Upper lobe of left lung (tissue), 6 donors: ENCODE results near the gene IFNG. TPM values are rescaled to one million over a fixed set of nuclear protein-coding genes. Genes with fewer than 3 reads are reported as not detected.

Experiments
- ATAC-seq, 2 donors: fragments of 200-7000 bp; cut with Tn5 transposase; one replicate each; pipeline ENCODE4 v1.9.1; 2022; ENCODE audit warnings: mild to moderate bottlenecking in 2 of 2, moderate library complexity in 2 of 2; ENCODE audit not compliant: low FRiP score in 2 of 2
- DNase-seq, 2 donors: peaks; one replicate each; pipeline ENCODE4 v3.0.0-alpha.2; 2019 to 2020
- H3K27ac ChIP-seq, 4 donors: fragments of 200-600 bp; sonication (generic); one replicate each; pipeline ENCODE4 v1.5.1; 2016 to 2019
- H3K27me3 ChIP-seq, 4 donors: fragments of 200-600 bp; sonication (generic); one replicate each; pipeline ENCODE4 v1.5.1; 2017 to 2019
- H3K36me3 ChIP-seq, 4 donors: fragments of 200-600 bp; sonication (generic); one replicate each; pipeline ENCODE4 v1.5.1; 2016 to 2019
- H3K4me1 ChIP-seq, 4 donors: fragments of 200-600 bp; sonication (generic); one replicate each; pipeline ENCODE4 v1.5.1; 2018 to 2019
- H3K4me3 ChIP-seq, 4 donors: fragments of 200-600 bp; sonication (generic); one replicate each; pipeline ENCODE4 v1.5.1; 2017 to 2019; ENCODE audit warnings: mild to moderate bottlenecking in 2 of 4, moderate library complexity in 1 of 4
- H3K9me3 ChIP-seq, 4 donors: fragments of 200-600 bp; sonication (generic); one replicate each; pipeline ENCODE4 v1.5.1; 2018 to 2019
- EP300 ChIP-seq, 4 donors: sonication (generic); formaldehyde crosslinking; IDR thresholded peaks; one replicate each; pipeline ENCODE4 v1.5.1; 2017; ENCODE audit warnings: antibody characterized with exemption in 4 of 4, control low read depth in 2 of 4
- POLR2A ChIP-seq, 4 donors: fragments of 450-650 bp; IDR thresholded peaks; one replicate each; pipeline ENCODE4 v1.5.1; 2016 to 2017; ENCODE audit warnings: antibody characterized with exemption in 4 of 4, mild to moderate bottlenecking in 2 of 4
- POLR2AphosphoS5 ChIP-seq, 2 donors: sonication (generic); formaldehyde crosslinking; IDR thresholded peaks; one replicate each; pipeline ENCODE4 v1.5.1; 2017; ENCODE audit warnings: antibody characterized with exemption in 2 of 2
- WGBS, 2 donors: methylation state at CpG; one replicate each; pipeline ENCODE4 v1.1.5; 2017 to 2018; 5-methylcytosine and 5-hydroxymethylcytosine counted together
- total RNA-seq, 6 donors: library from RNA; depleted of rRNA in 4 of 6; stranded (reverse); fragments of >200 nt in 4 of 6; gene quantifications; one replicate each; pipeline versions ENCODE4 v1.1.0 to v1.2.1, GENCODE V29; 2016 to 2021
- TF ChIP-seq, protein P1 (sequence below), 6 experiments: fragments of 450-650 bp in 4 of 6; fragments of 200-600 bp in 2 of 6; sonication (generic) in 2 of 6; IDR thresholded peaks; one replicate each; pipeline ENCODE4 v1.5.1; 2016 to 2019; ENCODE audit warnings: antibody characterized with exemption in 6 of 6
- donor health status: DM: no; HTN: no; CAD: no; lungs with moderate emphysema.
- donor health status: DM: no; HTN: yes; CAD: no; lungs with severe emphysema.

IFNG gene
- total RNA-seq, 6 donors from 2014 or later: 0.54 to 0.57 TPM; not detected in 4

DNA sequence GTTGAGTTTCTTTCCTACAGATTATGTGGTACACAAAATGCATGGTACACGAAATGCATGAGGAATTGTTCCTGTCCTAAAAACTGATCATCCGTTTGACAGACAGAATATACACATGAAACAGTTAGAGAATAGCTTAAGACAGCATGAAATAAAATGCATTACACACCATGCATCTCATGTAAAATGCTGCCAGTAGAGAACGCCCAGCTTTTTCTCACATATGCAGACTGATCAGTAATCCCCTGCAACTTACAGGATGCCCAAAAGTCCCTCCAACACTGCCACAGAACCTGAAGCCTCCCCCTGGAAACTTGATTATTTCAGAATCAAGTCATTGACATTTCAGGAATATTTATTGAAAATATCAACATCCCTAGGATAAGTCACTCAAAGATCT is 24.0 kb downstream of the IFNG start:
- 77 to 84% methylated on average over 3 of the region's 3 CpGs for WGBS, 2 donors
- TF ChIP-seq POLR2A (IDR thresholded peaks at IDR 0.05): no peak
- no peak for TF ChIP-seq EP300 (IDR thresholded peaks at IDR 0.05)
- no peak for TF ChIP-seq POLR2AphosphoS5 (IDR thresholded peaks at IDR 0.05)
- TF ChIP-seq, protein P1, sequence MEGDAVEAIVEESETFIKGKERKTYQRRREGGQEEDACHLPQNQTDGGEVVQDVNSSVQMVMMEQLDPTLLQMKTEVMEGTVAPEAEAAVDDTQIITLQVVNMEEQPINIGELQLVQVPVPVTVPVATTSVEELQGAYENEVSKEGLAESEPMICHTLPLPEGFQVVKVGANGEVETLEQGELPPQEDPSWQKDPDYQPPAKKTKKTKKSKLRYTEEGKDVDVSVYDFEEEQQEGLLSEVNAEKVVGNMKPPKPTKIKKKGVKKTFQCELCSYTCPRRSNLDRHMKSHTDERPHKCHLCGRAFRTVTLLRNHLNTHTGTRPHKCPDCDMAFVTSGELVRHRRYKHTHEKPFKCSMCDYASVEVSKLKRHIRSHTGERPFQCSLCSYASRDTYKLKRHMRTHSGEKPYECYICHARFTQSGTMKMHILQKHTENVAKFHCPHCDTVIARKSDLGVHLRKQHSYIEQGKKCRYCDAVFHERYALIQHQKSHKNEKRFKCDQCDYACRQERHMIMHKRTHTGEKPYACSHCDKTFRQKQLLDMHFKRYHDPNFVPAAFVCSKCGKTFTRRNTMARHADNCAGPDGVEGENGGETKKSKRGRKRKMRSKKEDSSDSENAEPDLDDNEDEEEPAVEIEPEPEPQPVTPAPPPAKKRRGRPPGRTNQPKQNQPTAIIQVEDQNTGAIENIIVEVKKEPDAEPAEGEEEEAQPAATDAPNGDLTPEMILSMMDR (IDR thresholded peaks at IDR 0.05): no peak
- Histone ChIP-seq H3K4me1 (no peaks in the 10 kb centered on the region), H3K4me3 (no peak overlapping the region), H3K9me3 (peaks cover 0 to 5% (median 0%) of the 10 kb centered on the region in 4 donors), H3K36me3 (no peaks in the 10 kb centered on the region), H3K27ac (no peak overlapping the region), H3K27me3 (no peaks in the 10 kb centered on the region)
- ATAC-seq: no peak
- DNase-seq: no peak

DNA sequence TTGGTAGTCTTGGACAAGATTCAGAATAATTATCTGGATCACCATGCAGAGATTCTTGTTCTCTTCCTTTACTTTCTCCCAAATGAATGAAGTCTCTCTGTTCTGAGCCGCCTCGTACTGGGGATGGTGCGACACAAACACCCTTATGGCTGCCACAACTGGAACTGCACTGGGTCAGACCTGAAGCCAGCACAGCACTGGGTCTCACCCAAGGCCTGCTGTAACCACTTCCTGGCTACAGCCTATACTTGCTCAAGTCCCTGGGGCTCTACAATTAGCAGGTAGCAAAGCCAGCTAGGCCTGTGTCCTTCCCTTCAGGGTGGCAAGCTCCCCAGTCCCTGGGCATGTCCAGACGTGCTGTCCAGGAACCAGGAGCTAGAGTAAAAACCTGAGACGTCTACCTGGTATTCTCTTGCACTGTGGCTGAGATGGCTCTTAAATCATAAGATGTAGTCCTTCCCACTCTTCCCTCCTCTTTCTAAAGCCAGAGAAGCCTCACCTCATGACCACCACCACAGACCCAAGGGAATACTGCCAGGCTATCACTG is 27.6 kb downstream of the IFNG start:
- H3K36me3 ChIP-seq: no peaks in the 10 kb centered on the region
- 80 to 82% methylated on average over 5 of the region's 5 CpGs for WGBS, 2 donors
- TF ChIP-seq, protein P1 (IDR thresholded peaks at IDR 0.05): no peak
- no peak for TF ChIP-seq POLR2A (IDR thresholded peaks at IDR 0.05)
- TF ChIP-seq POLR2AphosphoS5 (IDR thresholded peaks at IDR 0.05): no peak
- TF ChIP-seq EP300 (IDR thresholded peaks at IDR 0.05): no peak
- H3K4me1 ChIP-seq: no peaks in the 10 kb centered on the region
- no peak overlapping the region for H3K4me3 ChIP-seq
- no peak for DNase-seq
- no peak for ATAC-seq
- peaks cover 0 to 16% (median 4%) of the 10 kb centered on the region in 4 donors for H3K9me3 ChIP-seq
- H3K27me3 ChIP-seq: no peaks in the 10 kb centered on the region
- H3K27ac ChIP-seq: no peak overlapping the region

DNA sequence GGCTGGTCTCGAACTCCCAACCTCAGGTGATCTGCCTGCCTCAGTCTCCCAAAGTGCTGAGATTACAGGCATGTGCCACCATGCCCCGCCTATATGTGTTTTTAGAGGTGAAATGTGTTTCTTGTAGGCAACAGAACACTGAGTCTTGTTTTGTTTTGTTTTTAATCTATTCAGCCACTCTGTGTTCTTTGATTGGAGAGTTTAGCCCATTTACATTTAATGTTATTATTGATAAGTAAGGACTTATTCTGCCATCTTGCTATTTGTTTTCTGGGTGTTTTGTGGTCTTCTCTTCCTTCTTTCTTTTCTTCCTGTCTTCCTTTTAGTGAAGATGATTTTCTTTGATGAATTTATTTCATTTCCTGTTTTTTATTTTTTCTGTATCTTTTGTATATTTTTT is 29.6 kb downstream of the IFNG start:
- Histone ChIP-seq H3K4me1 (no peaks in the 10 kb centered on the region), H3K27ac (no peak overlapping the region), H3K27me3 (no peaks in the 10 kb centered on the region), H3K36me3 (no peaks in the 10 kb centered on the region), H3K9me3 (peaks cover 0 to 16% (median 4%) of the 10 kb centered on the region in 4 donors), H3K4me3 (no peak overlapping the region)
- no peak for ATAC-seq
- WGBS, 2 donors: 87 to 94% methylated on average over 2 of the region's 2 CpGs
- DNase-seq: no peak
- TF ChIP-seq, protein P1 (IDR thresholded peaks at IDR 0.05): no peak
- no peak for TF ChIP-seq POLR2AphosphoS5 (IDR thresholded peaks at IDR 0.05)
- TF ChIP-seq EP300 (IDR thresholded peaks at IDR 0.05): no peak
- no peak for TF ChIP-seq POLR2A (IDR thresholded peaks at IDR 0.05)

DNA sequence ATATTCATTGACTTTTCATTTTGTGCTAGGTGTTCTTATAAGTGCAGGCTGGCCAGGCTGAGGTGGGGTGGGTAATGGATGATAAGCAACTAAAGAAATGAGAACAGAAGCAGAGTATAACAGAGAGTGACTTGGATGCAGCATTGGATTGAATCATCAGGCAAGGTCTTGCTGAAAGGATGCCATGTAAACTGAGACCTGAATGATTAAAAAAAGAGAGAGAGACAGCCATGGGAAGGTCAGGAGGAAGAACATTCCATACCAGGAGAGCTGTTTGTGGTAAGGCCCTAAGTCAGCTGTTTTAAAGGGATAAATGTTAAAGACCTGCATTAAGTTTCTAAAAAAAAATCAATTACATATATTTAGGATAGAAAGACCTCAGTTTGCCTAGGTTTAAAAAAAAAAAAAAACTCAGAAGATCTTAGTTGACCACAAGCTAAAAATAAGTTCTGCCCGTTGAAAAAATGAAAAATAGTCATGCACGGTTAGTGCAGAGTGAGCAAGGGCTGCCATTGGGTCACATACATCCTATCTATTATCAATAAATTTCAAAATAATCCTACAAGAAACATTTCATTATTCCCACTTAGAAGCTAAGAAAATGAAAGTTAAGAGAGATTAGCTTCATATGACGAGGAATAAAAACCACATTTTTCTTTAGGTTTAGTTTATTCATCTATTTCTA is 37.2 kb downstream of the IFNG start:
- no peak for DNase-seq
- H3K9me3 ChIP-seq: peaks cover 0 to under 1% (median 0%) of the 10 kb centered on the region in 4 donors
- no peak overlapping the region for H3K27ac ChIP-seq
- TF ChIP-seq POLR2A (IDR thresholded peaks at IDR 0.05): no peak
- TF ChIP-seq EP300 (IDR thresholded peaks at IDR 0.05): no peak
- TF ChIP-seq POLR2AphosphoS5 (IDR thresholded peaks at IDR 0.05): no peak
- TF ChIP-seq, protein P1 (IDR thresholded peaks at IDR 0.05): no peak
- 69 to 72% methylated on average over 3 of the region's 3 CpGs for WGBS, 2 donors
- ATAC-seq: no peak
- H3K4me3 ChIP-seq: no peak overlapping the region
- no peaks in the 10 kb centered on the region for H3K36me3 ChIP-seq
- no peaks in the 10 kb centered on the region for H3K27me3 ChIP-seq
- no peaks in the 10 kb centered on the region for H3K4me1 ChIP-seq

DNA sequence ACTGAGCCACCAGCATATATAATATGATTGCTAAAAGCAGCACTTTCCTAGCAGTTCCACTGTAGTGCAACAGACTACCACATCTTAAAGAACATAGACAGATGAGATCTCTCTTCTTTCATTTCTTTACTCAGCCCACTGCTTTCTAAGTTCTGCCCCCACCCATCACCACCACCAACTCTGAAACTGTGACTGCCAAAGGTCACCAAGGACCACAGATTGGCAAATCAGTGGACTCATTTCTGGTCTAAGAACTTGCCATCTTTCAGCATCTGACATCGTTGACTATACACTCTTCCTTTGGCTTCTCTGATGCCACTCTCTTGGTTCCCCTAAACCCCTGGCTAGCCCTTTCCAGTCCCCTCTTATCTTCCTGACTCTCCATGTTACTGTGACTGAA is 38.4 kb downstream of the IFNG start:
- Histone ChIP-seq H3K4me3 (no peak overlapping the region), H3K27me3 (no peaks in the 10 kb centered on the region), H3K36me3 (no peaks in the 10 kb centered on the region), H3K27ac (no peak overlapping the region), H3K4me1 (no peaks in the 10 kb centered on the region), H3K9me3 (no peaks in the 10 kb centered on the region)
- DNase-seq: no peak
- ATAC-seq: no peak
- 87 to 91% methylated on average over 1 of the region's 1 CpG for WGBS, 2 donors
- TF ChIP-seq POLR2AphosphoS5 (IDR thresholded peaks at IDR 0.05) (no peak), POLR2A (IDR thresholded peaks at IDR 0.05) (no peak)
- TF ChIP-seq, protein P1 (IDR thresholded peaks at IDR 0.05): no peak
